HG03175 (cell line): ENCODE measurements around the gene GGA1.
"Not testable (repeated sequence)": the region's sequence is repeated elsewhere in the genome, so short reads cannot be mapped to it uniquely, and the experiment has no call there.

Source experiments
- ATAC-seq: cut with Tn5 transposase; IDR thresholded peaks from one replicate; pipeline ENCODE4 v1.9.1; 2021; ENCODE audit warnings: mild to moderate bottlenecking, moderate library complexity; ENCODE audit not compliant: unreplicated experiment

GGA1 gene

GRCh38 chr22:37569921-37570660 is 38.5 kb upstream of the GGA1 start:
- no peak for ATAC-seq

DNA sequence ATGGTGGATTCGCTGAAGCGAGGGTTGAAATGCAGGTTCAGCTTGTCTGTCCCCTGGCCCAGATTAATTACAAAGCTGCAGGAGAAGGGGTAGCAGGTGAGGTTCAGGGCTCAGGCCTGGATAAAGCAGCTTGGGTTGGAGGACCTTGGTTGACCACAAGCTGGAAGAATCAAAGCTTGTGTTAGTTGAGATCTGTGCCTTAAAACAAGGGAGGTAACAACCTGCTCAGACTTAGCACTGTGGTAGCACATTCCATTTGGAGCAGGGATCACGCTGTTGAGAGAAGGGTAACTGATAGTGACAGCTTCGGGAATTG is 38.0 kb upstream of the GGA1 start:
- ATAC-seq = no peak

- ATAC-seq = no peak
Measured at GRCh38 chr22:37571258-37571991, 37.2 kb upstream of the GGA1 start.

DNA sequence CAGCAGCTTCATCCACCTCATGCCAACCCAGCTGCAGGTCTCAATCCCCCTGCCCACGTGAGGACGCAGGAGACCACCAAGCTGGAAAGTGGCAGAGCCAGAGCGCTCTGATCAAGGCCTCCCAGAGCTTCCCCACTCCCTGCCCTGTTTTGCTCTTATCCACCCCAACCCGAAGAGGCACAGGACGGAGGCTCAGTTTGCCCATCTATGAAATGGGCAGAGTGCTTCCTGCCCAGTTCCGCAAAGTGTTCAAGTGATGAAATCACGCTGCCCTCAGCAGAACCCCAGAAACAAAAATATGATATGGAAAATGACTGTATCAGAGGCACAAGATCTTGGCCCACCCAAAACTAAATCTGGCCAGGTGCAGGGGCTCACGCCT is 36.7 kb upstream of the GGA1 start:
- ATAC-seq = no peak

- no peak for ATAC-seq
Measured at GRCh38 chr22:37575490-37576003, 33.1 kb upstream of the GGA1 start.

DNA sequence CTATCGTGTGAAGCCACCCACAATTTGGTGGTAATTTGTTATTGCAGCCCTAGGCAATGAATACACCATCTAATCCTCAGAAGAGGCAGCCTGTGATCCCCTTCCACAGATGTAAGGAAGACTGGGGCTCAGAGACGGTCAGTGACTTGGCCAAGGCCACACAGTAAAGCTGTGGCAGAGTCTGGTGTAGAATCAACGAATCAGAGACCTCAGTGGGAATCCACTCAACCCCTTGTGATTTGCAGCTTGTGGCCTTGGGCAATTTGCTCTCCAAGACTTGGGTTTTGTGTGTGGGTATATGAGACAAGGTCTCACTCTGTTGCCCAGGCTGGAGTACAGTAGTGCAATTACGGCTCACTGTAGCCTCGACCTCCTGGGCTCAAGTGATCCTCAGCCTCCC is 30.6 kb upstream of the GGA1 start:
- no peak for ATAC-seq

DNA sequence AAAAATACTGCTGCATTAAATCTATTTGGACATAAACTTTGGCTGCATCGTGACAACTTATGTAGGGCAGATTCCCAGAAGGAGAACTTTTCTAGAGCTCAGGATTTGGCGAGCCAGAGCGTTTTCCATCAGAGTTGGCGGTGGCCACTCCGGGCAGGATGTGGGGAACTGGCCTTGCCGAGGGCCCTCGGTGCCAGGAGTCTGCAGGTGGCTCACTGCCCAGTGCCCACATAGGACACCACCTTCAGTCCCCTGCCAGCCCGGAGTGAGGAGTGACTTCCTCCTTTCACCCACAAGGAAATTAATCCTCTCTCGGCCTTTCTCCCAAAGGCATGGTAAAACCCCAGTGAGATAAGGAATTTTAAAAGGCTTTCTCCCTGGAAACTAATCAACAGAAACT is 27.1 kb upstream of the GGA1 start:
- ATAC-seq = no peak

- ATAC-seq = no peak
Measured at GRCh38 chr22:37582526-37582925, 26.1 kb upstream of the GGA1 start.

DNA sequence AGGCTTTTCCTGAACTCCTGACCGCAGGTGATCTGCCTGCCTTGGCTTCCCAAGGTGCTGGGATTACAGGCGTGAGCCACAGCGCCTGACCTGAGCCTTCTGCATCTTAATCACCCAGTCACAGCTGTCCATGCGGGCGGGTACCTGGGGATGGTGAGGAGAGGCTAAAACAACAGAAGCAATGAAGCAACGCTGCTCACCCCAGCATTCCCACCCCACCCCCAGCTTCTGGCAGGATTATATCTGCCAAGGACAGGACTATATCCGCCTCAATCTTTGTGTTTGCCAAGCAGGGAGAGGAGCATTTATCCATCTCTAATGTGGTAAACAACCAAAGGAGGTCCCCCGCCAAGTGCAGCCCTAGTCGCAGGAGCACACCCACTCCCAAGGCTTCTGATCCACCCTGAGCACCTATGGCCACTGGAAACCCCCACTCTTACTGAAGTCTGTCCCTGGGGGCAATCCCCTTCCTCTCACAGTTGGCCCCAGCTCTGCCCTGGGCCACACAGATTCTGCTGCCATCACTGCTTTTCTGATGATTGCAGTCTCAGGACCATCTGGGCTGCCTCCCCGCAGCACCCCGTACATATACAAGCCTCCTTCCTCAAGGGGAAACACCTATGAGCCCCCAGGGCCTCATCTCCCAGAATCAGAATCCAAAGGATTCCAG is 20.0 kb upstream of the GGA1 start:
- no peak for ATAC-seq

DNA sequence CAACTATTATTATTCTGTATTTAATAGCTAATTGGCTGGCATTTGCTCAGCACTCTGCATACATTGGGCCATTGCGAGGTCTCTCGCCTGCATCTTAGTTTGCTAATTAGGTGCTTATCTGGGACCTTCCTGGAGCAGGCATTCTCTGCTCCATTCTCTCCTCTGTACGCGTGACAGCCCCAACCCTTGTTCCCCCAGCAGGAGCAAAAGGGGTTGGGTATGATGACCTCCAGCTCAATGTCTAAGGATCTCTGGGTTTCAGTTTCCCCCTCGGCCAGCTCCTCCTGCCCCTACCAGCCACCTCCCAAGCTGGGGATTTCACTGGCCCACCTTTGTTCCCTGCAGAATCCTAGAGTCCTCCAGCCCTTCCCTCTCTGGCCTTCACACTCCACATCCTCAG is 19.0 kb upstream of the GGA1 start:
- ATAC-seq = no peak

GRCh38 chr22:37591081-37591480 is 17.6 kb upstream of the GGA1 start:
- ATAC-seq = not testable (repeated sequence)

DNA sequence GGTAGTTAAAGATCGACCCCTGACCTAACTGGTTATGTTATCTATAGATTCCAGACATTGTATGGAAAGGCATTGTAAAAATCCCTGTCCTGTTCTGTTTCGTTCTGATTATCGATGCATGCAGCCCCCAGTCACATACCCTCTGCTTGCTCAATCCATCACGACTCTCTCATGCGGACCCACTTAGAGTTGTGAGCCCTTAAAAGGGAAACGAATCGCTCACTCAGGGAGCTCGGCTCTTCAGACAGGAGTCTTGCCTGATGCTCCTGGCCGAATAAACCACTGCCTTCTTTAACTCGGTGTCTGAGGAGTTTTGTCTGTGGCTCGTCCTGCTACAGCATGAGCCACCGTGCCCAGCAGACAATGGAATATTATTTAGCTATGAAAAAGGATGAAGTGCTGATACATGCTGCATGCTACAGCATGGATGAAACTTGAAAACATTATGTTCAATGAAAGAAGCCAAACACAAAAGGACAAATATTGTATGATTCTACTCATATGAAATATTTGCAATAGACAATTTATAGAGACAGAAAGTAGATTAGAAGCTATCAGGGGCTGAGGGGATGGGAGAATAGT is 16.7 kb upstream of the GGA1 start:
- no peak for ATAC-seq

GRCh38 chr22:37594237-37594636 is 14.4 kb upstream of the GGA1 start:
- ATAC-seq = no peak

GRCh38 chr22:37599153-37599552 is 9.5 kb upstream of the GGA1 start:
- no peak for ATAC-seq

- no peak for ATAC-seq
Measured at GRCh38 chr22:37601203-37601539, 7.5 kb upstream of the GGA1 start.

- ATAC-seq = no peak
Measured at GRCh38 chr22:37601540-37602442, 6.8 kb upstream of the GGA1 start.

DNA sequence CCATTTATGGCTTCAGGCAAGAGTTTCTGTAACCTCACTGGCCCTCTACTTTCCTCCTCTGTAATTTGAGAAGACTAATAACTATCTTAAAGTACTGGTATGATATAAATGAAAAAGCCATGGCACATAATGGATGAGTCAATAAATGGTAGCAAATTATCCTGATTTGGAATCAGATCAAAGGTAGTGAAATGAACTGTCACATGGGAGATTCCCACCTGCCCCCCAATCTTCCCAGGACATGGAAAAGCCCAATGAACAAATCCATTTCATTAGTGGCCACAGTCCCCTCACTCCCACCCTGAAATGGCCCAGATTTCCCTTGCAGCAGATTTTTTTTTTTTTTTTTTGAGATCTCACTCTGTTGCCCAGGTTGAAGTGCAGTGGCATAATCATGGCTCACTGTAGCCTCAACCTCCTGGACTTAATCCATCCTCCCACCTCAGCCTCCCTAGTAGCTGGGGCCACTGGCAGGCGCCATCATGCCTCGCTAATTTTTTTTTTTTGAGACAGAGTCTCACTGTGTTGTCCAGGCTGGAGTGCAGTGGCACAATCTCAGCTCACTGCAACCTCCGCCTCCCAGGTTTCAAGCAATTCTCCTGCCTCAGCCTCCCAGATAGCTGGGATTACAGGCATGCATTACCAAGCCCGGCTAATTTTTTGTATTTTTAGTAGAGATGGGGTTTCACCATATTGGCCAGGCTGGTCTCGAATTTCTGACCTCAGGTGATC is 5.9 kb upstream of the GGA1 start:
- not testable (repeated sequence) for ATAC-seq

- ATAC-seq = no peak
Measured at GRCh38 chr22:37604074-37604473, 4.6 kb upstream of the GGA1 start.

DNA sequence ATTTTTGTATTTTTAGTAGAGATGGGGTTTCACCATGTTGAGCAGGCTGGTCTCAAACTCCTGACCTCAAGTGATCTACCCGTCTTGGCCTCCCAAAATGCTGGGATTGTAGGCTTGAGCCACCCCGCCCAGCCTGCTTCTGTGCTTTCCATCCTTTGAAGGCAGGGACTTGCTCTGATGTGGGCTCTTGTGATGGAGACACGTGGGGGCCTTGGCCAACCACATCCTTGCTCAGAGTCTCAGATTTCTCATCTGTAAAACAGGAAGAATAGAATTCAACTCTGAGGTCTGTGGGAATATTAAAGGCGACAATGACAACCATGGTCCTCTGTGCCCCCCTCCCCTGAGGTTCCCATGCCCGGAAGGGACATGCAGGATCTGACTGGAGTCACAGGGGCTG is 3.8 kb upstream of the GGA1 start:
- no peak for ATAC-seq
